ENCODE data around the gene ONECUT2. TPM values are rescaled to one million over a fixed set of nuclear protein-coding genes. Genes with fewer than 3 reads are reported as not detected.

The ONECUT2 gene
- polyA plus RNA-seq, 1 experiment, result not detected

DNA sequence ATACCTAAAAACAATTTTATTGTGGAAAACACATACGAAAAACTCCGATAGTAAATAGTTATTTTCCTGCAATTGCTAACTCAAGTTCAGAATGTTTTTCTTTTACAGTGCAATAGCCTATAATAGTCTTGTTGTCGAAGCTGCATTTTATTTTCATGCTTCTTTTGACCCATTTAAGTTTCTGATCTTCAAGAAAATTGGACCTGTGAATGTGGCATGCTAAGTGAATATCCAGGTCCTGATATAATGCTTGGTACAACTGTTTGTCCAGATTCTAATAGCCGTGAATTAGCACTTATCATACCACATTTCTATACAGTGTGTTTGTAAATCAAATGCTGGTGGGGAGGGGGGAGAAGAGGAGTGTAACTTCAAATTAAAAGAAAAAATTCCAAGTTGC is 3.0 kb upstream of the ONECUT2 start:
- CTCF ChIA-PET, result no interaction called here
- no peak for DNase-seq (ENCODE audit: low read depth)
- TF ChIP-seq, protein P1, sequence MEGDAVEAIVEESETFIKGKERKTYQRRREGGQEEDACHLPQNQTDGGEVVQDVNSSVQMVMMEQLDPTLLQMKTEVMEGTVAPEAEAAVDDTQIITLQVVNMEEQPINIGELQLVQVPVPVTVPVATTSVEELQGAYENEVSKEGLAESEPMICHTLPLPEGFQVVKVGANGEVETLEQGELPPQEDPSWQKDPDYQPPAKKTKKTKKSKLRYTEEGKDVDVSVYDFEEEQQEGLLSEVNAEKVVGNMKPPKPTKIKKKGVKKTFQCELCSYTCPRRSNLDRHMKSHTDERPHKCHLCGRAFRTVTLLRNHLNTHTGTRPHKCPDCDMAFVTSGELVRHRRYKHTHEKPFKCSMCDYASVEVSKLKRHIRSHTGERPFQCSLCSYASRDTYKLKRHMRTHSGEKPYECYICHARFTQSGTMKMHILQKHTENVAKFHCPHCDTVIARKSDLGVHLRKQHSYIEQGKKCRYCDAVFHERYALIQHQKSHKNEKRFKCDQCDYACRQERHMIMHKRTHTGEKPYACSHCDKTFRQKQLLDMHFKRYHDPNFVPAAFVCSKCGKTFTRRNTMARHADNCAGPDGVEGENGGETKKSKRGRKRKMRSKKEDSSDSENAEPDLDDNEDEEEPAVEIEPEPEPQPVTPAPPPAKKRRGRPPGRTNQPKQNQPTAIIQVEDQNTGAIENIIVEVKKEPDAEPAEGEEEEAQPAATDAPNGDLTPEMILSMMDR (IDR thresholded peaks at IDR 0.05; ENCODE audit: insufficient read depth, low read depth, low read length), result no peak
- Histone ChIP-seq H3K36me3 (ENCODE audit: control insufficient read depth, insufficient read depth, low read length) (no peaks in the 10 kb centered on the region), H3K27me3 (ENCODE audit: control insufficient read depth, insufficient read depth, low read length) (peaks cover 55% of the 10 kb centered on the region), H3K4me3 (ENCODE audit: low read depth, low read length) (no peak overlapping the region)
- POLR2A ChIA-PET, result no interaction called here

DNA sequence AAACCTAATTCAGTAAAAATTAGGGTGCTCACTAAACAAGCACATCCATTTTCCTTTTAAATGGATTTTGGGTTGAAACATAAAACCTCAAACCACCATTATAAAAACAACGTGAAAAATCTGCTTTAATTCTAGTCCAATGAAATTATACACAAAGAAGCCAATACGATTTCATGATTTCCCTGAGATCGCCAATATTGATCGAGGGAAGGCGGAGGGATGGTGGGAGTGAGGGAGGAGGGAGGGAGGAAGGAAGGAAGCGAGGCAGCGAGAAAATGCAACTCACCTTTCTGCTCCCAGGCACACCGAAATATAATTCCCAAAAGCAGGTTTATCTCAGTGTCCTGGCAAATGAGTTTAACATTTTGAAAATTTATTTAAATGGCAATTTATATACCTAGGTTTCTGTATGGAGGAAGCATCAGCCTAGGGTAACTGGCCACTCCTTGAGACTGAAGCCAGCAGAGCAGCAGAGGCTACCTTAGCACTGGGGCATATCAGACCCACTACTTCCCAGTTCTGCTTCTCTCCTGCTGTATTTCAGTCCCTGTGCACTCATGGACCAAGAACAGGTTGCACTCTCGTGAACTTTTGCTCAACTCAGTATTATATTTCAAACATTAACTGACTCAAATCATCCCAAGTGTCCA is 2.3 kb upstream of the ONECUT2 start:
- no peak for DNase-seq (ENCODE audit: low read depth)
- TF ChIP-seq, protein P1 (IDR thresholded peaks at IDR 0.05; ENCODE audit: insufficient read depth, low read depth, low read length), result no peak
- Histone ChIP-seq H3K27me3 (ENCODE audit: control insufficient read depth, insufficient read depth, low read length) (peaks cover 60% of the 10 kb centered on the region), H3K36me3 (ENCODE audit: control insufficient read depth, insufficient read depth, low read length) (no peaks in the 10 kb centered on the region), H3K4me3 (ENCODE audit: low read depth, low read length) (no peak overlapping the region)
- ChIA-PET POLR2A (no interaction called here), CTCF (no interaction called here)

DNA sequence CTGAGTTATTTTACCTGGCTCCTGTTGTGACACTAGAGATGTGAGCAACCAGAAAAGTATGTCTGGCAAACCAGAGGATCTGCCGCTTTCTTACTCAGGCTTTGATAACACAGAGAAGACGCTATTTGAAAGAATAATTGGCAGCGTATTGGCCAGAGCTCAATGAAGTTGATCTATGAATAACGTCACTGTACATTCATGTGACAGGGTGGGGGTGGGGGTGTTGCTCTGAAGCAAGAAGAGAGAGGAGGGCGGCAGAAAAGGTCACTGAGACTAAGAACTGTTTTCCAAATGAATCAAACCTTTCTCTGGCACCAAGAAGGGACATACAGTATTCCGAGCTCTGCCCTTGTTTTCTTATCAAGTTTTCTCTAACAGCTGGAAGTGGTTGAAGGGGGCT is 1.7 kb upstream of the ONECUT2 start:
- POLR2A ChIA-PET, result no interaction called here
- TF ChIP-seq, protein P1 (IDR thresholded peaks at IDR 0.05; ENCODE audit: insufficient read depth, low read depth, low read length), result no peak
- CTCF ChIA-PET, result no interaction called here
- H3K27me3 ChIP-seq (ENCODE audit: control insufficient read depth, insufficient read depth, low read length), result peaks cover 60% of the 10 kb centered on the region
- H3K4me3 ChIP-seq (ENCODE audit: low read depth, low read length), result no peak overlapping the region
- no peak for DNase-seq (ENCODE audit: low read depth)
- no peaks in the 10 kb centered on the region for H3K36me3 ChIP-seq (ENCODE audit: control insufficient read depth, insufficient read depth, low read length)

DNA sequence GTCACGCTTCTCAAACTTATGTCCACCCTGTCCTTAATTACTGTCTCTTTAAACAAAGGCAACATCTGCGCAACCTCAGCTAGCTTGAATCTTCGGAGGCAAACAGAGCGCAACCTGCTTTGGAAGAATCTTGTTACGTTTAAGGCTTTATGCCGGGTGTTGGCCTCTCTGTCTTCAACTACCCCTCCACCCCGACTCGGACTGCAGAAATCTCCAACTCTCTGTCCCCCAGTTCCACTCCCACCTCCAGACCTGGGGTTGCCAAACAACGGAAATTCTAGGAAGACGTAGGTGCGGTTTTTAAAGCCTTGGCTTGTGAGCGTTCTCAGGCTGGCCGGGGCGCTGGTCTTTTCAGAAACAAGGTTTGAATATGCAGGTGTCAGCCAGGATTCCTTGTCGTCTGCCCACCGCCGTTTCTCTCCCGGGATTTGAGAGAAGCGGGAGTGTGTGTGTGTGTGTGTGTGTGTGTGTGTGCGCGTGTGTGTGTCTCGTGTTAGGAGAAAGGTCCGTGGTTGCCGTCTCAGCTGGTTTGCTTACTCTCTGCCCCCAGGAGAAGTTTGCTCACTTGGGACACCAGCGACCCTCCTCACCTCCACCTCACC is 1.1 kb upstream of the ONECUT2 start:
- Histone ChIP-seq H3K4me3 (ENCODE audit: low read depth, low read length) (no peak overlapping the region), H3K36me3 (ENCODE audit: control insufficient read depth, insufficient read depth, low read length) (no peaks in the 10 kb centered on the region), H3K27me3 (ENCODE audit: control insufficient read depth, insufficient read depth, low read length) (peaks cover 63% of the 10 kb centered on the region)
- ChIA-PET CTCF (interaction anchor here (0.6 to 2.0 kb wide), 3 partner anchors 8 to 685 kb away, joined by 3 to 7 read pairs (median 4); no protein-coding TSS in a partner anchor), POLR2A (no interaction called here)
- TF ChIP-seq, protein P1 (IDR thresholded peaks at IDR 0.05; ENCODE audit: insufficient read depth, low read depth, low read length), result no peak
- no peak for DNase-seq (ENCODE audit: low read depth)

DNA sequence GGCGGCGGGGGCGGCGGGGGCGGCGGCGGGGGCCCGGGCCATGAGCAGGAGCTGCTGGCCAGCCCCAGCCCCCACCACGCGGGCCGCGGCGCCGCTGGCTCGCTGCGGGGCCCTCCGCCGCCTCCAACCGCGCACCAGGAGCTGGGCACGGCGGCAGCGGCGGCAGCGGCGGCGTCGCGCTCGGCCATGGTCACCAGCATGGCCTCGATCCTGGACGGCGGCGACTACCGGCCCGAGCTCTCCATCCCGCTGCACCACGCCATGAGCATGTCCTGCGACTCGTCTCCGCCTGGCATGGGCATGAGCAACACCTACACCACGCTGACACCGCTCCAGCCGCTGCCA is 644 bp downstream of the ONECUT2 start:
- peaks cover 65% of the 10 kb centered on the region for H3K27me3 ChIP-seq (ENCODE audit: control insufficient read depth, insufficient read depth, low read length)
- no peaks in the 10 kb centered on the region for H3K36me3 ChIP-seq (ENCODE audit: control insufficient read depth, insufficient read depth, low read length)
- DNase-seq (ENCODE audit: low read depth), result no peak
- H3K4me3 ChIP-seq (ENCODE audit: low read depth, low read length), result no peak overlapping the region; the same call in 1 of the 2 replicates
- TF ChIP-seq, protein P1 (IDR thresholded peaks at IDR 0.05; ENCODE audit: insufficient read depth, low read depth, low read length), result no peak
- CTCF ChIA-PET, result interaction anchor here (2.0 kb wide), 1 partner anchor 126 kb away, joined by 7 read pairs; no protein-coding TSS in a partner anchor
- POLR2A ChIA-PET, result no interaction called here

Data from BJ (cell line).